Esophagus muscularis mucosa (tissue), 4 donors: Measurements from ENCODE around the gene SMG6.

ENCODE experiments used
- CTCF ChIP-seq, 3 experiments: fragments of 200-600 bp in 2 of 3; fragments of 450-650 bp in 1 of 3; sonication (generic) in 2 of 3; IDR thresholded peaks; one replicate each; pipeline ENCODE4 v1.5.1; 2017 to 2019; ENCODE audit warnings: antibody characterized with exemption in 3 of 3, mild to moderate bottlenecking in 2 of 3, moderate library complexity in 1 of 3
- EP300 ChIP-seq: sonication (generic); formaldehyde crosslinking; IDR thresholded peaks from one replicate; pipeline ENCODE4 v1.6.1; 2017; ENCODE audit warnings: antibody characterized with exemption
- POLR2A ChIP-seq: fragments of 450-650 bp; IDR thresholded peaks from one replicate; pipeline ENCODE4 v1.6.1; 2017; ENCODE audit warnings: antibody characterized with exemption, moderate library complexity, mild to moderate bottlenecking, low read depth
- POLR2AphosphoS5 ChIP-seq, 2 donors: sonication (generic); formaldehyde crosslinking; IDR thresholded peaks; one replicate each; pipeline ENCODE4 v1.6.1; 2017; ENCODE audit warnings: antibody characterized with exemption in 2 of 2

- TF ChIP-seq CTCF (IDR thresholded peaks at IDR 0.05): no peak
- no peak for TF ChIP-seq POLR2A
- TF ChIP-seq EP300: no peak
- TF ChIP-seq POLR2AphosphoS5 (IDR thresholded peaks at IDR 0.05): peak; percentile 36 to 55
Measured at GRCh38 chr17:2222901-2223616, 80.5 kb downstream of the SMG6 start.
